ENCODE results near the gene CLDN9. TPM values are rescaled to one million over a fixed set of nuclear protein-coding genes. Genes with fewer than 3 reads are reported as not detected.

Gene CLDN9
- total and polyA plus RNA-seq, 9 of the 15 experiments (the other 6 are each of a cell fraction or from before 2014, with no cell fraction given), result 0.12 to 0.44 (median 0.22) TPM; not detected in 4

DNA sequence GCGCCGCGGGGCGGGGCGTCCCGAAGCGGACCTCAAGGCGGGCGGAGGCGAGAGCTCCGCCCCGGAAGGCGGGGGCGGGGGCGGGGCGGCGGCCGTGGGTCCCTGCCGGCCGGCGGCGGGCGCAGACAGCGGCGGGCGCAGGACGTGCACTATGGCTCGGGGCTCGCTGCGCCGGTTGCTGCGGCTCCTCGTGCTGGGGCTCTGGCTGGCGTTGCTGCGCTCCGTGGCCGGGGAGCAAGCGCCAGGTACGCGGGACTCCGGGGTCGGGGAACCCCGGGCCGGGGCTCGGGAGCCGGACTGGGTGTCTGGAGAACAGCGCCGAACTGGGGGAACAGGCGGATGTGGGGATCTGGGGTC lies 7.5 kb downstream of the CLDN9 start, which contains the start of gene TNFRSF12A (continued):
- TF ChIP-seq, protein P1, sequence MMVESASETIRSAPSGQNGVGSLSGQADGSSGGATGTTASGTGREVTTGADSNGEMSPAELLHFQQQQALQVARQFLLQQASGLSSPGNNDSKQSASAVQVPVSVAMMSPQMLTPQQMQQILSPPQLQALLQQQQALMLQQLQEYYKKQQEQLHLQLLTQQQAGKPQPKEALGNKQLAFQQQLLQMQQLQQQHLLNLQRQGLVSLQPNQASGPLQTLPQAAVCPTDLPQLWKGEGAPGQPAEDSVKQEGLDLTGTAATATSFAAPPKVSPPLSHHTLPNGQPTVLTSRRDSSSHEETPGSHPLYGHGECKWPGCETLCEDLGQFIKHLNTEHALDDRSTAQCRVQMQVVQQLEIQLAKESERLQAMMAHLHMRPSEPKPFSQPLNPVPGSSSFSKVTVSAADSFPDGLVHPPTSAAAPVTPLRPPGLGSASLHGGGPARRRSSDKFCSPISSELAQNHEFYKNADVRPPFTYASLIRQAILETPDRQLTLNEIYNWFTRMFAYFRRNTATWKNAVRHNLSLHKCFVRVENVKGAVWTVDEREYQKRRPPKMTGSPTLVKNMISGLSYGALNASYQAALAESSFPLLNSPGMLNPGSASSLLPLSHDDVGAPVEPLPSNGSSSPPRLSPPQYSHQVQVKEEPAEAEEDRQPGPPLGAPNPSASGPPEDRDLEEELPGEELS (CRISPR knock-in tag; IDR thresholded peaks at IDR 0.05; ENCODE audit: borderline replicate concordance), result peak; percentile 58; the same call in 1 of the 2 replicates
- TF ChIP-seq ESRRA (IDR thresholded peaks at IDR 0.05; ENCODE audit: borderline replicate concordance, low read depth), result no peak
- TF ChIP-seq ZNF175 (CRISPR knock-in tag; IDR thresholded peaks at IDR 0.05; ENCODE audit: low read depth), result no peak
- TF ChIP-seq, protein P2, sequence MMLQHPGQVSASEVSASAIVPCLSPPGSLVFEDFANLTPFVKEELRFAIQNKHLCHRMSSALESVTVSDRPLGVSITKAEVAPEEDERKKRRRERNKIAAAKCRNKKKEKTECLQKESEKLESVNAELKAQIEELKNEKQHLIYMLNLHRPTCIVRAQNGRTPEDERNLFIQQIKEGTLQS (IDR thresholded peaks at IDR 0.05), result no peak
- TF ChIP-seq, protein P2 (CRISPR knock-in tag; conservative IDR thresholded peaks at IDR 0.05), result no peak
- TF ChIP-seq KLF10 (CRISPR knock-in tag; IDR thresholded peaks at IDR 0.05), result no peak
- peak; percentile 78 for TF ChIP-seq CXXC5 (CRISPR knock-in tag; IDR thresholded peaks at IDR 0.05)
- TF ChIP-seq BRF1 (IDR thresholded peaks at IDR 0.05; ENCODE audit: borderline replicate concordance, extremely low read depth, insufficient read length), result no peak
- no peak for TF ChIP-seq NUFIP1 (IDR thresholded peaks at IDR 0.05; ENCODE audit: partially characterized antibody)
- no peak for TF ChIP-seq SRF (CRISPR knock-in tag; IDR thresholded peaks at IDR 0.05)
- no peak for TF ChIP-seq SMARCE1 (IDR thresholded peaks at IDR 0.05)
- TF ChIP-seq ZNF165 (CRISPR knock-in tag; IDR thresholded peaks at IDR 0.05; ENCODE audit: borderline replicate concordance), result no peak
- TF ChIP-seq, protein P3, sequence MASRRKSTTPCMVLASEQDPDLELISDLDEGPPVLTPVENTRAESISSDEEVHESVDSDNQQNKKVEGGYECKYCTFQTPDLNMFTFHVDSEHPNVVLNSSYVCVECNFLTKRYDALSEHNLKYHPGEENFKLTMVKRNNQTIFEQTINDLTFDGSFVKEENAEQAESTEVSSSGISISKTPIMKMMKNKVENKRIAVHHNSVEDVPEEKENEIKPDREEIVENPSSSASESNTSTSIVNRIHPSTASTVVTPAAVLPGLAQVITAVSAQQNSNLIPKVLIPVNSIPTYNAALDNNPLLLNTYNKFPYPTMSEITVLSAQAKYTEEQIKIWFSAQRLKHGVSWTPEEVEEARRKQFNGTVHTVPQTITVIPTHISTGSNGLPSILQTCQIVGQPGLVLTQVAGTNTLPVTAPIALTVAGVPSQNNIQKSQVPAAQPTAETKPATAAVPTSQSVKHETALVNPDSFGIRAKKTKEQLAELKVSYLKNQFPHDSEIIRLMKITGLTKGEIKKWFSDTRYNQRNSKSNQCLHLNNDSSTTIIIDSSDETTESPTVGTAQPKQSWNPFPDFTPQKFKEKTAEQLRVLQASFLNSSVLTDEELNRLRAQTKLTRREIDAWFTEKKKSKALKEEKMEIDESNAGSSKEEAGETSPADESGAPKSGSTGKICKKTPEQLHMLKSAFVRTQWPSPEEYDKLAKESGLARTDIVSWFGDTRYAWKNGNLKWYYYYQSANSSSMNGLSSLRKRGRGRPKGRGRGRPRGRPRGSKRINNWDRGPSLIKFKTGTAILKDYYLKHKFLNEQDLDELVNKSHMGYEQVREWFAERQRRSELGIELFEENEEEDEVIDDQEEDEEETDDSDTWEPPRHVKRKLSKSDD (conservative IDR thresholded peaks at IDR 0.05; ENCODE audit: low read length), result no peak
- peak; percentile 58; the same call in 1 of the 2 replicates for TF ChIP-seq CBX1 (IDR thresholded peaks at IDR 0.05; ENCODE audit: low read depth)
- TF ChIP-seq, protein P4, sequence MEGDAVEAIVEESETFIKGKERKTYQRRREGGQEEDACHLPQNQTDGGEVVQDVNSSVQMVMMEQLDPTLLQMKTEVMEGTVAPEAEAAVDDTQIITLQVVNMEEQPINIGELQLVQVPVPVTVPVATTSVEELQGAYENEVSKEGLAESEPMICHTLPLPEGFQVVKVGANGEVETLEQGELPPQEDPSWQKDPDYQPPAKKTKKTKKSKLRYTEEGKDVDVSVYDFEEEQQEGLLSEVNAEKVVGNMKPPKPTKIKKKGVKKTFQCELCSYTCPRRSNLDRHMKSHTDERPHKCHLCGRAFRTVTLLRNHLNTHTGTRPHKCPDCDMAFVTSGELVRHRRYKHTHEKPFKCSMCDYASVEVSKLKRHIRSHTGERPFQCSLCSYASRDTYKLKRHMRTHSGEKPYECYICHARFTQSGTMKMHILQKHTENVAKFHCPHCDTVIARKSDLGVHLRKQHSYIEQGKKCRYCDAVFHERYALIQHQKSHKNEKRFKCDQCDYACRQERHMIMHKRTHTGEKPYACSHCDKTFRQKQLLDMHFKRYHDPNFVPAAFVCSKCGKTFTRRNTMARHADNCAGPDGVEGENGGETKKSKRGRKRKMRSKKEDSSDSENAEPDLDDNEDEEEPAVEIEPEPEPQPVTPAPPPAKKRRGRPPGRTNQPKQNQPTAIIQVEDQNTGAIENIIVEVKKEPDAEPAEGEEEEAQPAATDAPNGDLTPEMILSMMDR (IDR thresholded peaks at IDR 0.05 in 2 of 3, conservative IDR thresholded peaks at IDR 0.05 in 1 of 3; ENCODE audit: insufficient read depth in 2 of 3, low read depth in 1 of 3, low read length in 3 of 3), result peak in 1 of 3 experiments; percentile 29; a peak in 1 of 6 replicates
- TF ChIP-seq, protein P5, sequence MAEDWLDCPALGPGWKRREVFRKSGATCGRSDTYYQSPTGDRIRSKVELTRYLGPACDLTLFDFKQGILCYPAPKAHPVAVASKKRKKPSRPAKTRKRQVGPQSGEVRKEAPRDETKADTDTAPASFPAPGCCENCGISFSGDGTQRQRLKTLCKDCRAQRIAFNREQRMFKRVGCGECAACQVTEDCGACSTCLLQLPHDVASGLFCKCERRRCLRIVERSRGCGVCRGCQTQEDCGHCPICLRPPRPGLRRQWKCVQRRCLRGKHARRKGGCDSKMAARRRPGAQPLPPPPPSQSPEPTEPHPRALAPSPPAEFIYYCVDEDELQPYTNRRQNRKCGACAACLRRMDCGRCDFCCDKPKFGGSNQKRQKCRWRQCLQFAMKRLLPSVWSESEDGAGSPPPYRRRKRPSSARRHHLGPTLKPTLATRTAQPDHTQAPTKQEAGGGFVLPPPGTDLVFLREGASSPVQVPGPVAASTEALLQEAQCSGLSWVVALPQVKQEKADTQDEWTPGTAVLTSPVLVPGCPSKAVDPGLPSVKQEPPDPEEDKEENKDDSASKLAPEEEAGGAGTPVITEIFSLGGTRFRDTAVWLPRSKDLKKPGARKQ (CRISPR knock-in tag; IDR thresholded peaks at IDR 0.05), result no peak
- TF ChIP-seq ZNF174 (CRISPR knock-in tag; IDR thresholded peaks at IDR 0.05), result no peak
- no peak for TF ChIP-seq NFE2L1 (tag; IDR thresholded peaks at IDR 0.05; ENCODE audit: borderline replicate concordance, low read depth)
- TF ChIP-seq HOXB6 (CRISPR knock-in tag; IDR thresholded peaks at IDR 0.05; ENCODE audit: borderline replicate concordance), result no peak
- TF ChIP-seq LARP7 (IDR thresholded peaks at IDR 0.05), result no peak
